Transverse colon (tissue), 4 donors: ENCODE measurements around the gene XPC. TPM values are rescaled to one million over a fixed set of nuclear protein-coding genes. Genes with fewer than 3 reads are reported as not detected.

Source experiments
- DNase-seq: peaks from one replicate; pipeline ENCODE4 v3.0.0-alpha.2; 2019
- H3K27ac ChIP-seq, 4 donors: fragments of 200-600 bp; sonication (generic); 2 replicates each; pipeline ENCODE4 v1.5.1; 2016 to 2018; ENCODE audit warnings: inconsistent platforms in 4 of 4
- H3K27me3 ChIP-seq: fragments of 200-600 bp; sonication (generic); 2 replicates; pipeline ENCODE4 v1.5.1; 2017; ENCODE audit warnings: inconsistent platforms
- H3K36me3 ChIP-seq, 4 donors: fragments of 200-600 bp; sonication (generic); 2 replicates each; pipeline ENCODE4 v1.5.1; 2017 to 2019; ENCODE audit warnings: inconsistent platforms in 4 of 4
- H3K4me1 ChIP-seq, 4 donors: fragments of 200-600 bp; sonication (generic); 2 replicates each; pipeline ENCODE4 v1.5.1; 2017 to 2020; ENCODE audit warnings: inconsistent platforms in 4 of 4
- H3K4me3 ChIP-seq, 4 donors: fragments of 200-600 bp; sonication (generic); 1 replicate in 1 of 4; 2 replicates in 3 of 4; pipeline versions ENCODE4 v1.5.1 to v1.6.1; 2017 to 2019; ENCODE audit warnings: inconsistent platforms in 4 of 4
- H3K9me3 ChIP-seq, 2 donors: fragments of 200-600 bp; sonication (generic); 2 replicates each; pipeline ENCODE4 v1.5.1; 2017 to 2019; ENCODE audit warnings: inconsistent platforms in 2 of 2
- CTCF ChIP-seq, 5 experiments: fragments of 200-600 bp in 3 of 5; fragments of 450-650 bp in 2 of 5; sonication (generic) in 3 of 5; IDR thresholded peaks; 1 replicate in 2 of 5; 2 replicates in 3 of 5; pipeline ENCODE4 v1.5.1; 2016 to 2017; ENCODE audit warnings: antibody characterized with exemption in 5 of 5, inconsistent platforms in 3 of 5, mild to moderate bottlenecking in 2 of 5, moderate library complexity in 1 of 5
- EP300 ChIP-seq: sonication (generic); formaldehyde crosslinking; IDR thresholded peaks from one replicate; pipeline ENCODE4 v1.6.1; 2017; ENCODE audit warnings: antibody characterized with exemption, low read depth
- POLR2A ChIP-seq: fragments of 450-650 bp; IDR thresholded peaks from one replicate; pipeline ENCODE4 v1.6.1; 2016; ENCODE audit warnings: antibody characterized with exemption, mild to moderate bottlenecking, moderate library complexity
- POLR2AphosphoS5 ChIP-seq, 3 donors: sonication (generic); formaldehyde crosslinking; IDR thresholded peaks; one replicate each; pipeline ENCODE4 v1.6.1; 2016; ENCODE audit warnings: antibody characterized with exemption in 3 of 3
- WGBS, 2 donors: methylation state at CpG; one replicate each; pipeline ENCODE4 v1.1.5; 2018; ENCODE audit warnings: low coverage in 1 of 2; 5-methylcytosine and 5-hydroxymethylcytosine counted together
- in situ Hi-C, 4 donors: fragments of 200-750 bp; cut with MboI; loops; one replicate each; pipeline versions ENCODE4 v1.15.0 to v1.15.1; 2017; ENCODE audit warnings: low sequenced_read_pairs in 3 of 4, low pct_ligation_motif_present in 1 of 4, low pct_unique_long_range_greater_than_20kb in 1 of 4
- intact Hi-C: fragments of 100-400 bp; cut with DNase I; formaldehyde crosslinking; loops from one replicate; pipeline ENCODE4 v1.15.1; 2023; ENCODE audit warnings: low total_unique reads
- total RNA-seq, 4 donors: library from RNA; depleted of rRNA; stranded (reverse); fragments of >200 nt; gene quantifications; one replicate each; pipeline ENCODE4 v1.1.0, GENCODE V29; 2016

Gene XPC
- total RNA-seq, 4 donors from 2014 or later, result 30.7 to 287 (median 46.6) TPM

- Histone ChIP-seq H3K4me1 (peaks cover 0 to 38% (median 27%) of the 10 kb centered on the region in 4 donors), H3K36me3 (no peaks in the 10 kb centered on the region), H3K4me3 (no peak overlapping the region), H3K27me3 (no peaks in the 10 kb centered on the region), H3K27ac (peak overlapping the region in 2 of 4 donors; percentile 18 to 44), H3K9me3 (peaks cover 9 to 15% of the 10 kb centered on the region in 2 donors)
- in situ Hi-C loops, result no loop called here
- intact Hi-C loops, result no loop called here
- 34 to 80% methylated on average over 1 to 6 of the region's 6 CpGs for WGBS, 2 donors
- no peak for DNase-seq
- TF ChIP-seq EP300 (no peak), CTCF (IDR thresholded peaks at IDR 0.05) (no peak), POLR2A (no peak), POLR2AphosphoS5 (IDR thresholded peaks at IDR 0.05) (no peak)
Measured at GRCh38 chr3:14224895-14225294, 46.5 kb upstream of the XPC start.

DNA sequence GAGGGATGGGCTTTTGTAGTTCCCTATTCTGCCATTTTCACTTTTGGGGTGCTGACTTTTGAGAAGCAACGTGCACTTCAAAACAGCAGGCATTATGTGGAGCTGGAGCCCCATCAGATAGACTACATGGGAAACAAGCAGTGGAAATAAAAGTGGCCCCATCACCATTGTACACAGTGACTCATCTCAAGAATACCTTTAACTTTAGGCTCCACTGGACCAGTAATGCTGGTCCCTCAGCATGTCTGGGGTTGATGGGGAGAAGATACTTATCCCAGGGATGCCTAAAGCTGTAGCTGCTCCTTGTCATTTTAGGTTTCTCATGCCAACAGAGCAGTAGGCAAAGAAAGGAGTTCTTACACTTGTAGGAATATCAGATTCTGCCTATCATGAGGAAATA lies 45.2 kb upstream of the XPC start:
- no peak for TF ChIP-seq EP300
- no peak for TF ChIP-seq POLR2AphosphoS5 (IDR thresholded peaks at IDR 0.05)
- TF ChIP-seq CTCF (IDR thresholded peaks at IDR 0.05), result no peak
- TF ChIP-seq POLR2A, result no peak
- DNase-seq, result no peak
- Histone ChIP-seq H3K27ac (no peak overlapping the region), H3K9me3 (peaks cover 9 to 15% of the 10 kb centered on the region in 2 donors), H3K4me1 (peaks cover 0 to 33% (median 23%) of the 10 kb centered on the region in 4 donors), H3K4me3 (no peak overlapping the region), H3K36me3 (no peaks in the 10 kb centered on the region), H3K27me3 (no peaks in the 10 kb centered on the region)
- intact Hi-C loops, result no loop called here
- 72 to 89% methylated on average over 1 of the region's 1 CpG for WGBS, 2 donors
- in situ Hi-C loops, result no loop called here

DNA sequence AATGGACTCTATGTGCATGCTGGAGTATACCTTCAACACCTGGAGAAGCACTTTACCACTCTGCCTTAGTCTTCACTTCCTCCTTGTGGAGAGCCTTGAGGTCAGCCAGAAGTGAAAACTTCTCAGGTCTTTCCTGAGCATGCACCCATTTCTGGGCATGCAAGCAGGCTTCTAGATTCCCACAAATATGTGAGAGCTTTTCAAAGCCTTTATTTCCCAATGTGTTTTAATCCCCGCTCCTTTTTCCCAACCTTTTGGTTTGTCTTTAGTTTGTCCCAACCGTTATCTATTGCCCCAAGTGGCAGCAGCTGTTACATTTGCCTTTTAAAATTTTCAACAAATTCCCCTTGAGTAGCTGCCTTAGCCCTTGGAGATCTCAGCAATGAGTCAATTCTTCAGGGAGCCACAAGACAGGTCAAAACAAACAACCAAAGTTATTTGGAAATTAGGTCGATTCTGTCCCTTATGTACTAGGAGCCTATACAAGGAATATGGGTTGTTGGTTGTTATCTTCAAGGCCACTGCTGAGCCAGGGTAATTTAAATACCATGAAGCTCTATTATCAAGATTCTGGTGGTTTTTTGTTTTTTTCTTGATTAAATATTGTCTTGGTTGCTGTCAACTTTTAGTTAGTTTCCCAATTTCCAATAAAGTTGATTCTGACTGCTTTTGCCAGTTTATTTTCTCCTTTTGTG lies 44.6 kb upstream of the XPC start:
- intact Hi-C loops, result no loop called here
- WGBS, 2 donors, result 75 to 85% methylated on average over 2 to 3 of the region's 3 CpGs
- H3K27me3 ChIP-seq, result no peaks in the 10 kb centered on the region

GRCh38 chr3:14222457-14222856 lies 44.1 kb upstream of the XPC start:
- no peak for DNase-seq
- WGBS, 2 donors, result 50 to 64% methylated on average over 1 of the region's 1 CpG
- peaks cover 0 to 24% (median 15%) of the 10 kb centered on the region in 4 donors for H3K4me1 ChIP-seq
- H3K4me3 ChIP-seq, result no peak overlapping the region
- in situ Hi-C loops (no loop called here), intact Hi-C loops (no loop called here)
- H3K27ac ChIP-seq, result no peak overlapping the region
- H3K27me3 ChIP-seq, result no peaks in the 10 kb centered on the region
- TF ChIP-seq CTCF (IDR thresholded peaks at IDR 0.05) (no peak), EP300 (no peak), POLR2AphosphoS5 (IDR thresholded peaks at IDR 0.05) (no peak), POLR2A (no peak)
- peaks cover 9 to 15% of the 10 kb centered on the region in 2 donors for H3K9me3 ChIP-seq
- no peaks in the 10 kb centered on the region for H3K36me3 ChIP-seq

More for the DNA sequence above, 44.6 kb upstream of the XPC start:
- peaks cover 0 to 28% (median 18%) of the 10 kb centered on the region in 4 donors for H3K4me1 ChIP-seq
- in situ Hi-C loops, result no loop called here
- TF ChIP-seq POLR2A, result no peak
- no peak for DNase-seq
- no peak overlapping the region for H3K27ac ChIP-seq
- H3K36me3 ChIP-seq, result no peaks in the 10 kb centered on the region
- peaks cover 9 to 15% of the 10 kb centered on the region in 2 donors for H3K9me3 ChIP-seq
- H3K4me3 ChIP-seq, result no peak overlapping the region
